Activated naive CD4-positive, alpha-beta T cell treated with anti-CD3 and anti-CD28 coated beads for 36 hours (primary cell): Measurements from ENCODE around the gene XRCC6. TPM values are rescaled to one million over a fixed set of nuclear protein-coding genes. Genes with fewer than 3 reads are reported as not detected.
"Not testable (repeated sequence)": the region's sequence is repeated elsewhere in the genome, so short reads cannot be mapped to it uniquely, and the experiment has no call there.

ENCODE experiments used
- CTCF ChIA-PET: fragments of 350-600 bp; sonication (Branson Sonifier 250); formaldehyde crosslinking; loops from one replicate; lab custom pipeline; 2021; ENCODE audit warnings: antibody characterized with exemption; lab: Charles Lee
- DNase-seq: peaks from one replicate; pipeline ENCODE4 v3.0.0-alpha.2; 2020
- H3K27ac Mint-ChIP-seq: one replicate; pipeline ENCODE4 v1.8.0; 2021; ENCODE audit warnings: mild to moderate bottlenecking, mixed read lengths
- H3K27me3 Mint-ChIP-seq: one replicate; pipeline ENCODE4 v1.8.0; 2021; ENCODE audit warnings: low read depth, mixed read lengths
- H3K36me3 Mint-ChIP-seq: one replicate; pipeline ENCODE4 v1.8.0; 2021; ENCODE audit warnings: low read depth, mixed read lengths
- H3K4me1 Mint-ChIP-seq: one replicate; pipeline ENCODE4 v1.8.0; 2021; ENCODE audit warnings: low read depth, mixed read lengths
- H3K4me3 Mint-ChIP-seq: one replicate; pipeline ENCODE4 v1.8.0; 2021; ENCODE audit warnings: mild to moderate bottlenecking, moderate library complexity, mixed read lengths
- H3K9me3 Mint-ChIP-seq: one replicate; pipeline ENCODE4 v1.8.0; 2021; ENCODE audit warnings: mixed read lengths
- intact Hi-C: fragments of 100-400 bp; cut with micrococcal nuclease; formaldehyde crosslinking; loops from one replicate; pipeline ENCODE4 v1.15.1; 2023
- total RNA-seq, 2 experiments: library from RNA; stranded (reverse); gene quantifications; one replicate each; pipeline ENCODE4 v1.2.3, GENCODE V29; 2021

Gene XRCC6
- total RNA-seq, result 100 to 1,000 TPM; 424 to 436 TPM

- Mint-ChIP-seq H3K4me1 (peaks cover 56% of the 10 kb centered on the region), H3K27ac (peak within 1 kb of the TSS; percentile 98), H3K27me3 (no peaks in the 10 kb centered on the region), H3K4me3 (peak within 1 kb of the TSS; percentile 98), H3K9me3 (peaks cover 3% of the 10 kb centered on the region), H3K36me3 (peaks cover 32% of the 10 kb centered on the region)
- DNase-seq, result peak; percentile 100
- intact Hi-C loops, result loop anchor here (1.0 to 5.0 kb wide), 13 partner anchors 32 to 530 kb away; partner anchors contain the start of genes ACO2, L3MBTL2, PMM1 and POLR3H
- CTCF ChIA-PET, result interaction anchor here (0.5 to 1.5 kb wide), 4 partner anchors 18 to 126 kb away, joined by 3 to 4 read pairs (median 4); partner anchors contain the start of gene SNU13
These were observed at the start of gene XRCC6 for GRCh38 chr22:41621099-41621910. Gene XRCC6, plus strand, starts transcription at chr22:41621295. Its CDS starts 710 bp downstream, at chr22:41622005.

- no peaks in the 10 kb centered on the region for H3K36me3 Mint-ChIP-seq
- intact Hi-C loops, result no loop called here
- CTCF ChIA-PET, result interaction anchor here (0.6 to 0.7 kb wide), 3 partner anchors 145 to 733 kb away, joined by 3 to 5 read pairs (median 3); no protein-coding TSS in a partner anchor
- H3K9me3 Mint-ChIP-seq, result no peaks in the 10 kb centered on the region
- no peak overlapping the region for H3K27ac Mint-ChIP-seq
- no peaks in the 10 kb centered on the region for H3K4me1 Mint-ChIP-seq
- no peak for DNase-seq
- no peaks in the 10 kb centered on the region for H3K27me3 Mint-ChIP-seq
- H3K4me3 Mint-ChIP-seq, result no peak overlapping the region
These were observed 49.3 kb upstream of the XRCC6 start for GRCh38 chr22:41571786-41572185.

GRCh38 chr22:41572305-41572704 lies 48.8 kb upstream of the XRCC6 start:
- CTCF ChIA-PET, H3K27ac Mint-ChIP-seq, H3K4me3 Mint-ChIP-seq, H3K9me3 Mint-ChIP-seq, DNase-seq, H3K4me1 Mint-ChIP-seq, H3K36me3 Mint-ChIP-seq, H3K27me3 Mint-ChIP-seq, intact Hi-C loops: not testable (repeated sequence)

- intact Hi-C loops, result no loop called here
- no peaks in the 10 kb centered on the region for H3K27me3 Mint-ChIP-seq
- no peaks in the 10 kb centered on the region for H3K9me3 Mint-ChIP-seq
- H3K27ac Mint-ChIP-seq, result no peak overlapping the region
- CTCF ChIA-PET, result no interaction called here
- H3K4me3 Mint-ChIP-seq, result no peak overlapping the region
- DNase-seq, result no peak
- peaks cover 4% of the 10 kb centered on the region for H3K36me3 Mint-ChIP-seq
- H3K4me1 Mint-ChIP-seq, result no peaks in the 10 kb centered on the region
These were observed 47.4 kb upstream of the XRCC6 start for GRCh38 chr22:41573677-41574076.

GRCh38 chr22:41574847-41575381 lies 46.2 kb upstream of the XRCC6 start:
- Mint-ChIP-seq H3K27ac (no peak overlapping the region), H3K4me3 (no peak overlapping the region), H3K27me3 (no peaks in the 10 kb centered on the region), H3K36me3 (peaks cover 6% of the 10 kb centered on the region), H3K9me3 (no peaks in the 10 kb centered on the region), H3K4me1 (no peaks in the 10 kb centered on the region)
- no peak for DNase-seq
- CTCF ChIA-PET, result no interaction called here
- intact Hi-C loops, result no loop called here

GRCh38 chr22:41575533-41575932 lies 45.6 kb upstream of the XRCC6 start:
- CTCF ChIA-PET, result no interaction called here

GRCh38 chr22:41576877-41577276 lies 44.2 kb upstream of the XRCC6 start:
- Mint-ChIP-seq H3K4me1 (peaks cover 2% of the 10 kb centered on the region), H3K9me3 (no peaks in the 10 kb centered on the region), H3K27me3 (no peaks in the 10 kb centered on the region), H3K4me3 (no peak overlapping the region), H3K36me3 (peaks cover 6% of the 10 kb centered on the region), H3K27ac (no peak overlapping the region)
- peak; percentile 61 for DNase-seq
- CTCF ChIA-PET, result no interaction called here
- intact Hi-C loops, result no loop called here

More at GRCh38 chr22:41575533-41575932, 45.6 kb upstream of the XRCC6 start:
- Mint-ChIP-seq H3K27me3 (no peaks in the 10 kb centered on the region), H3K4me1 (peaks cover 2% of the 10 kb centered on the region), H3K4me3 (no peak overlapping the region), H3K27ac (no peak overlapping the region), H3K36me3 (peaks cover 6% of the 10 kb centered on the region), H3K9me3 (no peaks in the 10 kb centered on the region)
- intact Hi-C loops, result no loop called here
- DNase-seq, result no peak

- intact Hi-C loops, result no loop called here
- Mint-ChIP-seq H3K27me3 (no peaks in the 10 kb centered on the region), H3K36me3 (peaks cover 12% of the 10 kb centered on the region), H3K9me3 (no peaks in the 10 kb centered on the region), H3K27ac (no peak overlapping the region), H3K4me3 (no peak overlapping the region), H3K4me1 (peaks cover 2% of the 10 kb centered on the region)
- CTCF ChIA-PET, result interaction anchor here (0.7 kb wide), 1 partner anchor 57 kb away, joined by 3 read pairs; no protein-coding TSS in a partner anchor
- no peak for DNase-seq
These were observed 43.0 kb upstream of the XRCC6 start for GRCh38 chr22:41578114-41578513.

- H3K9me3 Mint-ChIP-seq, result no peaks in the 10 kb centered on the region
- no peak overlapping the region for H3K4me3 Mint-ChIP-seq
- DNase-seq, result no peak
- H3K36me3 Mint-ChIP-seq, result peaks cover 16% of the 10 kb centered on the region
- CTCF ChIA-PET, result interaction anchor here (0.5 to 0.7 kb wide), 2 partner anchors 25 to 58 kb away, joined by 3 to 5 read pairs; no protein-coding TSS in a partner anchor
- H3K27ac Mint-ChIP-seq, result no peak overlapping the region
- intact Hi-C loops, result no loop called here
- peaks cover 2% of the 10 kb centered on the region for H3K4me1 Mint-ChIP-seq
- no peaks in the 10 kb centered on the region for H3K27me3 Mint-ChIP-seq
These were observed 42.3 kb upstream of the XRCC6 start for GRCh38 chr22:41578818-41579217.

- H3K36me3 Mint-ChIP-seq, result peaks cover 16% of the 10 kb centered on the region
- no peak overlapping the region for H3K27ac Mint-ChIP-seq
- CTCF ChIA-PET, result no interaction called here
- intact Hi-C loops, result no loop called here
- H3K27me3 Mint-ChIP-seq, result no peaks in the 10 kb centered on the region
- no peak overlapping the region for H3K4me3 Mint-ChIP-seq
- DNase-seq, result no peak
- H3K4me1 Mint-ChIP-seq, result peaks cover 2% of the 10 kb centered on the region
- no peaks in the 10 kb centered on the region for H3K9me3 Mint-ChIP-seq
These were observed 41.6 kb upstream of the XRCC6 start for GRCh38 chr22:41579297-41579996.

- CTCF ChIA-PET, result no interaction called here
- Mint-ChIP-seq H3K27me3 (no peaks in the 10 kb centered on the region), H3K27ac (no peak overlapping the region), H3K9me3 (no peaks in the 10 kb centered on the region), H3K36me3 (peaks cover 16% of the 10 kb centered on the region), H3K4me3 (no peak overlapping the region), H3K4me1 (peaks cover 2% of the 10 kb centered on the region)
- intact Hi-C loops, result no loop called here
- no peak for DNase-seq
These were observed 41.1 kb upstream of the XRCC6 start for GRCh38 chr22:41579997-41580355.

GRCh38 chr22:41582694-41583093 lies 38.4 kb upstream of the XRCC6 start:
- intact Hi-C loops, result no loop called here
- CTCF ChIA-PET, result no interaction called here
- no peak for DNase-seq
- H3K27me3 Mint-ChIP-seq, result no peaks in the 10 kb centered on the region
- no peak overlapping the region for H3K27ac Mint-ChIP-seq
- H3K36me3 Mint-ChIP-seq, result peaks cover 20% of the 10 kb centered on the region
- peaks cover 5% of the 10 kb centered on the region for H3K4me1 Mint-ChIP-seq
- H3K9me3 Mint-ChIP-seq, result no peaks in the 10 kb centered on the region
- no peak overlapping the region for H3K4me3 Mint-ChIP-seq
